CD14-positive monocyte (primary cell): Measurements from ENCODE around the gene GAL. TPM values are rescaled to one million over a fixed set of nuclear protein-coding genes. Genes with fewer than 3 reads are reported as not detected.

ENCODE experiments used
- DNase-seq, 3 donors: peaks; one replicate each; pipeline ENCODE4 v3.0.0-alpha.2; 2011 to 2022
- H2AFZ ChIP-seq: 2 replicates; pipeline ENCODE4 v1.6.0; 2012; ENCODE audit warnings: mild to moderate bottlenecking, low read depth, low read length, inconsistent platforms; ENCODE audit not compliant: insufficient read depth, poor library complexity, severe bottlenecking
- H3K27ac ChIP-seq, 2 donors: 1 replicate in 1 of 2; 2 replicates in 1 of 2; pipeline ENCODE4 v1.5.1; 2012 to 2013; ENCODE audit warnings: low read length in 2 of 2, control low read depth in 1 of 2, inconsistent platforms in 1 of 2, low read depth in 1 of 2, mild to moderate bottlenecking in 1 of 2
- H3K27me3 ChIP-seq, 2 donors: one replicate each; pipeline versions ENCODE4 v1.6.0 to v1.6.1; 2011 to 2013; ENCODE audit warnings: low read length in 2 of 2; ENCODE audit not compliant: control insufficient read depth in 2 of 2, insufficient read depth in 2 of 2
- H3K36me3 ChIP-seq, 2 donors: replicated peaks in 1 of 2; 1 replicate in 1 of 2; 2 replicates in 1 of 2; pipeline versions ENCODE4 v1.5.1 to v1.6.1; 2012 to 2013; ENCODE audit warnings: low read length in 2 of 2, control low read depth in 1 of 2, inconsistent platforms in 1 of 2, mild to moderate bottlenecking in 1 of 2; ENCODE audit not compliant: insufficient read depth in 2 of 2, control insufficient read depth in 1 of 2
- H3K4me1 ChIP-seq, 2 donors: 1 replicate in 1 of 2; 2 replicates in 1 of 2; pipeline versions ENCODE4 v1.5.1 to v1.6.1; 2012 to 2013; ENCODE audit warnings: low read length in 2 of 2, control low read depth in 1 of 2, inconsistent platforms in 1 of 2, mild to moderate bottlenecking in 1 of 2, moderate library complexity in 1 of 2; ENCODE audit not compliant: insufficient read depth in 2 of 2, control insufficient read depth in 1 of 2
- H3K4me2 ChIP-seq: replicated peaks from 2 replicates; pipeline ENCODE3; 2012; ENCODE audit warnings: low read length, moderate library complexity, mild to moderate bottlenecking; ENCODE audit not compliant: poor library complexity, severe bottlenecking; ENCODE audit errors: extremely low read depth
- H3K4me3 ChIP-seq, 3 experiments: fragments of 200-600 bp in 1 of 3; sonication (generic) in 1 of 3; replicated peaks in 1 of 3; 1 replicate in 2 of 3; 2 replicates in 1 of 3; pipeline ENCODE4 v1.5.1; 2011 to 2013; ENCODE audit warnings: low read length in 3 of 3, mild to moderate bottlenecking in 3 of 3, control low read depth in 2 of 3, low read depth in 2 of 3, inconsistent platforms in 1 of 3, moderate library complexity in 1 of 3
- H3K79me2 ChIP-seq: 2 replicates; pipeline ENCODE4 v1.6.0; 2012; ENCODE audit warnings: mild to moderate bottlenecking, control low read depth, inconsistent platforms, low read length, moderate library complexity; ENCODE audit not compliant: insufficient read depth
- H3K9ac ChIP-seq: 2 replicates; pipeline ENCODE4 v1.6.0; 2017; ENCODE audit warnings: low read length, mild to moderate bottlenecking; ENCODE audit not compliant: insufficient read depth, poor library complexity, severe bottlenecking
- H3K9me3 ChIP-seq, 2 donors: replicated peaks in 1 of 2; 1 replicate in 1 of 2; 2 replicates in 1 of 2; pipeline versions ENCODE4 v1.5.1 to v1.6.1; 2012 to 2013; ENCODE audit warnings: low read length in 2 of 2, control low read depth in 1 of 2; ENCODE audit not compliant: control insufficient read depth in 1 of 2, insufficient read depth in 1 of 2
- H4K20me1 ChIP-seq: 2 replicates; pipeline ENCODE4 v1.6.0; 2012; ENCODE audit warnings: mild to moderate bottlenecking, low read length, control low read depth, moderate library complexity; ENCODE audit not compliant: insufficient read depth
- H3K27ac Mint-ChIP-seq, 7 donors: one replicate each; pipeline ENCODE4 v1.8.0; 2020; ENCODE audit warnings: mild to moderate bottlenecking in 7 of 7, mixed read lengths in 7 of 7, moderate library complexity in 6 of 7, inconsistent platforms in 2 of 7
- H3K27me3 Mint-ChIP-seq, 3 donors: one replicate each; pipeline ENCODE4 v1.8.0; 2021 to 2022; ENCODE audit warnings: low read depth in 3 of 3, mild to moderate bottlenecking in 3 of 3, mixed read lengths in 3 of 3, moderate library complexity in 3 of 3, inconsistent platforms in 1 of 3
- H3K36me3 Mint-ChIP-seq, 2 donors: one replicate each; pipeline ENCODE4 v1.8.0; 2020; ENCODE audit warnings: mixed read lengths in 2 of 2, inconsistent platforms in 1 of 2, mild to moderate bottlenecking in 1 of 2
- H3K4me1 Mint-ChIP-seq: one replicate; pipeline ENCODE4 v1.8.0; 2020; ENCODE audit warnings: mild to moderate bottlenecking, mixed read lengths
- H3K4me3 Mint-ChIP-seq, 2 donors: one replicate each; pipeline ENCODE4 v1.8.0; 2020; ENCODE audit warnings: mild to moderate bottlenecking in 2 of 2, mixed read lengths in 2 of 2, moderate library complexity in 1 of 2
- H3K9me3 Mint-ChIP-seq, 7 donors: one replicate each; pipeline ENCODE4 v1.8.0; 2020 to 2022; ENCODE audit warnings: mixed read lengths in 7 of 7, mild to moderate bottlenecking in 6 of 7, moderate library complexity in 6 of 7, inconsistent platforms in 2 of 7
- WGBS: methylation state at CpG from one replicate; pipeline ENCODE4 v1.1.5; 2013; ENCODE audit warnings: missing lambda C conversion rate; ENCODE audit not compliant: insufficient coverage; 5-methylcytosine and 5-hydroxymethylcytosine counted together
- intact Hi-C, 2 donors: fragments of 100-400 bp; cut with micrococcal nuclease; formaldehyde crosslinking; loops; one replicate each; pipeline versions ENCODE4 v1.15.0 to v1.15.1; 2023
- polyA plus RNA-seq, 3 donors: library from polyadenylated mRNA; depleted of rRNA in 1 of 3; unstranded in 2 of 3; stranded (reverse) in 1 of 3; fragments of 300-500 nt in 2 of 3; fragments of >200 nt in 1 of 3; fragmentation: Illumina TruSeq in 2 of 3; gene quantifications; 1 replicate in 2 of 3; 2 replicates in 1 of 3; pipeline ENCODE4 v1.2.3, GENCODE V29; 2012 to 2021
- TF ChIP-seq, protein P1 (sequence below): fragments of 200-600 bp; IDR thresholded peaks from one replicate; pipeline ENCODE4 v1.8.0; 2022; ENCODE audit warnings: antibody characterized with exemption, mild to moderate bottlenecking

GAL gene
- polyA plus RNA-seq, 3 donors, result not detected

DNA sequence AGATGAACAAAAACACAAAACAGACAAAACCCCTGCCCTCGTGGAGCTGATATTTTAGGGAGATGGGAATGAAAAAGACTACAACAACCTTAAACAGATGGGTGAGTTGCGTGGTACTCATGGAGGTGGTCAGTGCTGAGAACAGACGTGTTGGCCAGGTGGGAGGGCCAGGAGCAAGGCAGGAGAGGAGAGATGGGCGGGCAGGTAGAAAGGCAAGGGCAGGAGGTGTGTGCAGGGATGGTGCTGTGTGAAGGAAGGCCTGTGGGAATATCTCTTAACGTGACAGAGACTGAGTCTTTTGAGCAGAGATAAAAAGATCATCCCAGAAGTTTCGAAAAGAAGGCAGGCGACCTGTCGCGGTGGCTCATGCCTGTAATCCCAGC is 7.0 kb downstream of the GAL start:
- no peak overlapping the region for H3K27ac Mint-ChIP-seq
- Histone ChIP-seq H3K9me3 (peaks cover 5 to 6% of the 10 kb centered on the region in 2 donors), H3K4me2 (no peak overlapping the region), H3K9ac (no peak overlapping the region), H3K4me3 (no peak overlapping the region), H3K36me3 (no peaks in the 10 kb centered on the region), H4K20me1 (no peaks in the 10 kb centered on the region), H3K4me1 (no peaks in the 10 kb centered on the region), H3K27me3 (peaks cover 0 to 29% of the 10 kb centered on the region in 2 donors), H2AFZ (no peak overlapping the region), H3K79me2 (no peaks in the 10 kb centered on the region), H3K27ac (no peak overlapping the region)
- WGBS, result 95% methylated on average over 4 of the region's 9 CpGs
- H3K9me3 Mint-ChIP-seq, result peaks cover under 1 to 11% (median 6%) of the 10 kb centered on the region in 7 donors
- intact Hi-C loops, result no loop called here
- no peak overlapping the region for H3K4me3 Mint-ChIP-seq
- TF ChIP-seq, protein P1, sequence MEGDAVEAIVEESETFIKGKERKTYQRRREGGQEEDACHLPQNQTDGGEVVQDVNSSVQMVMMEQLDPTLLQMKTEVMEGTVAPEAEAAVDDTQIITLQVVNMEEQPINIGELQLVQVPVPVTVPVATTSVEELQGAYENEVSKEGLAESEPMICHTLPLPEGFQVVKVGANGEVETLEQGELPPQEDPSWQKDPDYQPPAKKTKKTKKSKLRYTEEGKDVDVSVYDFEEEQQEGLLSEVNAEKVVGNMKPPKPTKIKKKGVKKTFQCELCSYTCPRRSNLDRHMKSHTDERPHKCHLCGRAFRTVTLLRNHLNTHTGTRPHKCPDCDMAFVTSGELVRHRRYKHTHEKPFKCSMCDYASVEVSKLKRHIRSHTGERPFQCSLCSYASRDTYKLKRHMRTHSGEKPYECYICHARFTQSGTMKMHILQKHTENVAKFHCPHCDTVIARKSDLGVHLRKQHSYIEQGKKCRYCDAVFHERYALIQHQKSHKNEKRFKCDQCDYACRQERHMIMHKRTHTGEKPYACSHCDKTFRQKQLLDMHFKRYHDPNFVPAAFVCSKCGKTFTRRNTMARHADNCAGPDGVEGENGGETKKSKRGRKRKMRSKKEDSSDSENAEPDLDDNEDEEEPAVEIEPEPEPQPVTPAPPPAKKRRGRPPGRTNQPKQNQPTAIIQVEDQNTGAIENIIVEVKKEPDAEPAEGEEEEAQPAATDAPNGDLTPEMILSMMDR, result no peak
- DNase-seq, result no peak
- H3K4me1 Mint-ChIP-seq, result no peaks in the 10 kb centered on the region
- peaks cover 38 to 43% (median 41%) of the 10 kb centered on the region in 3 donors for H3K27me3 Mint-ChIP-seq
- H3K36me3 Mint-ChIP-seq, result no peaks in the 10 kb centered on the region

GRCh38 chr11:68692115-68692514 is 7.8 kb downstream of the GAL start:
- no peak overlapping the region for H3K4me3 Mint-ChIP-seq
- Histone ChIP-seq H4K20me1 (no peaks in the 10 kb centered on the region), H2AFZ (no peak overlapping the region), H3K4me3 (no peak overlapping the region), H3K27me3 (peaks cover 0 to 22% of the 10 kb centered on the region in 2 donors), H3K9me3 (peaks cover 5 to 9% of the 10 kb centered on the region in 2 donors), H3K27ac (no peak overlapping the region), H3K36me3 (no peaks in the 10 kb centered on the region), H3K9ac (no peak overlapping the region), H3K4me1 (no peaks in the 10 kb centered on the region), H3K79me2 (no peaks in the 10 kb centered on the region), H3K4me2 (no peak overlapping the region)
- WGBS, result 99% methylated on average over 8 of the region's 10 CpGs
- intact Hi-C loops, result no loop called here
- no peaks in the 10 kb centered on the region for H3K36me3 Mint-ChIP-seq
- TF ChIP-seq, protein P1, result no peak
- H3K9me3 Mint-ChIP-seq, result peaks cover 2 to 16% (median 12%) of the 10 kb centered on the region in 7 donors
- no peak overlapping the region for H3K27ac Mint-ChIP-seq
- H3K4me1 Mint-ChIP-seq, result no peaks in the 10 kb centered on the region
- DNase-seq, result no peak
- peaks cover 31 to 40% (median 35%) of the 10 kb centered on the region in 3 donors for H3K27me3 Mint-ChIP-seq
